AG09319 (cell line): Measurements from ENCODE around the gene ICAM5.
A peak's percentile ranks its signal among the peaks of the same experiment; 100 is the strongest.

Experiments used
- DNase-seq: peaks from one replicate; pipeline ENCODE4 v3.0.0-alpha.2; 2010; ENCODE audit warnings: low read depth; ENCODE audit errors: extremely low read depth
- TF ChIP-seq, protein P1 (sequence below): IDR thresholded peaks from 2 replicates; pipeline ENCODE4 v1.5.1; 2011; ENCODE audit warnings: low read depth, mild to moderate bottlenecking, inconsistent platforms, low read length, moderate library complexity

Gene ICAM5

DNA sequence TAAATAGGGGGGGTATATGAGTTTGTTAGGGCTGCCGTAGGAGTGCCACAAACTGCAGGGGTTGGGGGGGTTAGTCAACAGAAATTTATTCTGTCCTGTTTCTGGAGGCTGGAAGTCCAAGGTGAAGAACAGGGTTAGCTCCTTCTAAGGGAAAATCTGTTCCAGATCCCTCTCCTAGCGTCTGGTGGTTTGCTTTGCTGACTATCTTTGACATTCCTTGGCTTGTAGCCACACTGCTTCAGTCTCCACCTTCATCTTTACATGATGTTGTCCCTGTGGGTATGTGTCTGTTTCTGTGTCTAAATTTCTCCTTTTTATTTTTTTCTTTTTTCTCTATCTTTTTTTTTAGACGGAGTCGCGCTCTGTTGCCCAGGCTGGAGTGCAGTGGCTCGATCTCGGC is 27.0 kb upstream of the ICAM5 start:
- DNase-seq: no peak
- TF ChIP-seq, protein P1, sequence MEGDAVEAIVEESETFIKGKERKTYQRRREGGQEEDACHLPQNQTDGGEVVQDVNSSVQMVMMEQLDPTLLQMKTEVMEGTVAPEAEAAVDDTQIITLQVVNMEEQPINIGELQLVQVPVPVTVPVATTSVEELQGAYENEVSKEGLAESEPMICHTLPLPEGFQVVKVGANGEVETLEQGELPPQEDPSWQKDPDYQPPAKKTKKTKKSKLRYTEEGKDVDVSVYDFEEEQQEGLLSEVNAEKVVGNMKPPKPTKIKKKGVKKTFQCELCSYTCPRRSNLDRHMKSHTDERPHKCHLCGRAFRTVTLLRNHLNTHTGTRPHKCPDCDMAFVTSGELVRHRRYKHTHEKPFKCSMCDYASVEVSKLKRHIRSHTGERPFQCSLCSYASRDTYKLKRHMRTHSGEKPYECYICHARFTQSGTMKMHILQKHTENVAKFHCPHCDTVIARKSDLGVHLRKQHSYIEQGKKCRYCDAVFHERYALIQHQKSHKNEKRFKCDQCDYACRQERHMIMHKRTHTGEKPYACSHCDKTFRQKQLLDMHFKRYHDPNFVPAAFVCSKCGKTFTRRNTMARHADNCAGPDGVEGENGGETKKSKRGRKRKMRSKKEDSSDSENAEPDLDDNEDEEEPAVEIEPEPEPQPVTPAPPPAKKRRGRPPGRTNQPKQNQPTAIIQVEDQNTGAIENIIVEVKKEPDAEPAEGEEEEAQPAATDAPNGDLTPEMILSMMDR: no peak

- TF ChIP-seq, protein P1: no peak
- DNase-seq: no peak
Observed at GRCh38 chr19:10266706-10267105, 23.0 kb upstream of the ICAM5 start.

DNA sequence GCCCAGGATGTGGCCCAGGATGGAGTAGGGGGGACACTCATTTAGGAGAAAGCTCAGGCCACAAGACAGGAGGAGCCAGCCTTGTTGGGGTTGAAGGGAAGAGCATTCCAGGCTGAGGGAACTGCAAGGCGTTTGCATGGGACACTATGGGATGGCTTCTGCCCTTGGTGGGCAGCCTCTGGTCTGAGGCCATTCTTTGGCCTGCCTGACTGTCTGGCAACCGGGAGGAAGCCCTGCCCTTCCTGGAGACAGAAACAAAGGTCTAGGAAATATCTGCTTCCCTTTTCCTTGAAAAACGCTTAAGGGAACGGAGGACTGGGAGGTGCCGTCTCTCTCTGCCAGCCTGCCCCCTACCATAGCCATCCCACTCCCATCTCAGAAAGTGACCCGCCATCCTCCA is 21.7 kb upstream of the ICAM5 start:
- DNase-seq: no peak
- TF ChIP-seq, protein P1: no peak

DNA sequence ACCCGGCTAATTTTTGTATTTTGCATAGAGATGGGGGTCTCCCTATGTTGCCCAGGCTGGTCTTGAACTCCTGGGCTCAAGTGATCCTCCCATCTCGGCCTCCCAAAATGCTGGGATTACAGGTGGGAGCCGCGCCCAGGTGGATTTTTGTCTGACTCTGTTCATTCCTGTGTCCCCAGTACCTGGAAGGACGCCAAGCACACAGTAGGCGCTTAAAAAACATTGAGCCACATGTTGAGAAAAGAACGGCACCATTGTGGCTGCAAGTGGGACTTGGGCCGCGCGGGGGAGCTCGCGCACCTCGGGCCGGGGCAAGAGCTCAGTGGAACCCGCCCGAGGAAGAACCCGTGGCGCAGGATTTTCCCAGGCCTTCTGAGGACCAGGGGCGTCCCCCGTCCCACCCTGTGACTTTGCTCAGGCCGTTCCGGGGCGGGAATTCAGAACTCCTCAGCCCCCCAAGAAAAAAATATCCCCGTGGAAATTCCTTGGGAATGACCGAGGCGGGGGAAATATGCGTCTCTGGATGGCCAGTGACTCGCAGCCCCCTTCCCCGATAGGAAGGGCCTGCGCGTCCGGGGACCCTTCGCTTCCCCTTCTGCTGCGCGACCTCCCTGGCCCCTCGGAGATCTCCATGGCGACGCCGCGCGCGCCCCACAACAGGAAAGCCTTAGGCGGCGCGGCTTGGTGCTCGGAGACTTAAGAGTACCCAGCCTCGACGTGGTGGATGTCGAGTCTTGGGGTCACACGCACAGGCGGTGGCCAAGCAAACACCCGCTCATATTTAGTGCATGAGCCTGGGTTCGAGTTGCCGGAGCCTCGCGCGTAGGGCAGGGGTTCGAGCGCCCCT is 20.2 kb upstream of the ICAM5 start:
- no peak for DNase-seq
- TF ChIP-seq, protein P1: peak; percentile 94

DNA sequence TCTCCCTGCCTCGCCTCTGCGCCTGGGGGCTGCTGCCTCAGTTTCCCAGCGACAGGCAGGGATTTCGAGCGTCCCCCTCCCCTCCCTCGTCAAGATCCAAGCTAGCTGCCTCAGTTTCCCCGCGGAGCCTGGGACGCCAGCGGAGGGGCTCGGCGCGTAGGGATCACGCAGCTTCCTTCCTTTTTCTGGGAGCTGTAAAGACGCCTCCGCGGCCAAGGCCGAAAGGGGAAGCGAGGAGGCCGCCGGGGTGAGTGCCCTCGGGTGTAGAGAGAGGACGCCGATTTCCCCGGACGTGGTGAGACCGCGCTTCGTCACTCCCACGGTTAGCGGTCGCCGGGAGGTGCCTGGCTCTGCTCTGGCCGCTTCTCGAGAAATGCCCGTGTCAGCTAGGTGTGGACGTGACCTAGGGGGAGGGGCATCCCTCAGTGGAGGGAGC is 19.6 kb upstream of the ICAM5 start:
- TF ChIP-seq, protein P1: no peak
- no peak for DNase-seq

DNA sequence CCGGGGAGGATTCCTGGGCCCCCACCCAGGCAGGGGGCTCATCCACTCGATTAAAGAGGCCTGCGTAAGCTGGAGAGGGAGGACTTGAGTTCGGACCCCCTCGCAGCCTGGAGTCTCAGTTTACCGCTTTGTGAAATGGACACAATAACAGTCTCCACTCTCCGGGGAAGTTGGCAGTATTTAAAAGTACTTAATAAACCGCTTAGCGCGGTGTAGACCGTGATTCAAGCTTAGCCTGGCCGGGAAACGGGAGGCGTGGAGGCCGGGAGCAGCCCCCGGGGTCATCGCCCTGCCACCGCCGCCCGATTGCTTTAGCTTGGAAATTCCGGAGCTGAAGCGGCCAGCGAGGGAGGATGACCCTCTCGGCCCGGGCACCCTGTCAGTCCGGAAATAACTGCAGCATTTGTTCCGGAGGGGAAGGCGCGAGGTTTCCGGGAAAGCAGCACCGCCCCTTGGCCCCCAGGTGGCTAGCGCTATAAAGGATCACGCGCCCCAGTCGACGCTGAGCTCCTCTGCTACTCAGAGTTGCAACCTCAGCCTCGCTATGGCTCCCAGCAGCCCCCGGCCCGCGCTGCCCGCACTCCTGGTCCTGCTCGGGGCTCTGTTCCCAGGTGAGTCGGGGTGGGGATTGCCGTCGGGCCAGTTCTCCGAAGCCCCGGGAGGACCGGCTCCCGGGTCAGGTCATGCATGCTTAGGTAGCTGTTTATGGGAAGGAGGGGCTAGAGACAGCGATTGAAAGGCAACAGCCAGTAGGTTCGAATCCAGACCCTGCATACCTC is 18.9 kb upstream of the ICAM5 start, which contains the start of gene ICAM1:
TSS of gene ICAM1 (plus strand) at position 505 of the 779 bp plus-strand sequence. CDS start at position 545, 40 bp downstream.
- DNase-seq: no peak
- TF ChIP-seq, protein P1: no peak
